GM21737 (cell line): ENCODE data around the gene ISOC1.
A peak's percentile ranks its signal among the peaks of the same experiment; 100 is the strongest.

Experiments used
- ATAC-seq: cut with Tn5 transposase; IDR thresholded peaks from one replicate; pipeline ENCODE4 v1.9.1; 2021; ENCODE audit warnings: mild to moderate bottlenecking, moderate library complexity; ENCODE audit not compliant: unreplicated experiment

Gene ISOC1

DNA sequence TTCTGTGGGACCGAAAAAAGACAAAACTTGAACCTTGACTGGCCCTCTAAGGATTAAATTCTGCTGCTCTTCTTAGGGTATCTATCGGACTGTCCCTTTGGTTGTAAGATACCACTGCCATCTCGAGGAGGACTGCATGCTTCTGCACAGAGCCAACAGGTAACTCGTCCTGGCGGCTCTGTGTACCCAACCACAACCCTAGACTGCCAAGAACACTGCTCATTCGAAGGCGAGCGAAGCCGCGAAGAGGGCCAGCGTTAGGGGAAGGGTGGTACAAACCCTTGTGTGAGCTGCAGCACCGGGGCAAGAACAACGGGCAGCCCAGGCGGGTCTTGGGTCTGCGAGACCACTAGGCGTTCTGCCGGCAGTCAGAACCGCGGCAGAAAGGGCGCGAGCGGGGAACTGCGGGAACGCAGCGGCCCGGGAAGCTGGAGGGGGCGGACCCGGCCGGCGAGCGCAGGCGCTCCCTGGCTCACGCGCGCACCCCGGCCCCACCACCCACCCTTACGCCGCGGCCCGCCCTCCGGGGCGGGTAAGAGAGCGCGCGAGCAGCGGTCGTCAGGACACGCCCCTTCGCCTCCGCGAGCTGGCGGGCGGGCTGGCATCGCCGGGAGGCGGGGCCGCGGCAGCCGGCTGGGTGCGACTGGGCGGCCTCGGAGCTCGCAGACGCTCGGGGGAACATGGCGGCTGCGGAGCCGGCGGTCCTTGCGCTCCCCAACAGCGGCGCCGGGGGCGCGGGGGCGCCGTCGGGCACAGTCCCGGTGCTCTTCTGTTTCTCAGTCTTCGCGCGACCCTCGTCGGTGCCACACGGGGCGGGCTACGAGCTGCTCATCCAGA, at the start of gene ISOC1:
ISOC1 (plus strand) TSS at position 663 of the 837 bp plus-strand sequence; CDS start at position 681, 18 bp downstream.
- ATAC-seq = peak; percentile 92

DNA sequence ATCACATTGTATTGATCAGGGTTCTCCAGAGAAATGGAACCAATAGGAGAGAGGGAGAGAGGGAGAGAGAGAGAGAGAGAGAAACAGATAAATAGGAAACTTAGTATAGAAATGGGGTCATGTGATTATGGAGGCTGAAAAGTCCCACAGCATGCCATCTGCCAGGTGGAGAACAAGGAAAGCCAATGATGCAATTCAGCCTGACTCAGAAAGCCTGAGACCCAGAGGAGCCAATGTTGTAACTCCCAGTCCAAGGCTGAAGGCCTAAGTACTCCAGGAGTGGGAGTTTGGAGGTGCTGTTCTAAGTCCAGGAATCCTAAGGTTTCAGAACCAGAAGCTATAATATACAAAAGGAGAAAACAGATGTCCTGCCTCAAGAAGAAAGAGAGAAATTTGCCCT, 48.4 kb upstream of the ISOC1 start:
- ATAC-seq = no peak

DNA sequence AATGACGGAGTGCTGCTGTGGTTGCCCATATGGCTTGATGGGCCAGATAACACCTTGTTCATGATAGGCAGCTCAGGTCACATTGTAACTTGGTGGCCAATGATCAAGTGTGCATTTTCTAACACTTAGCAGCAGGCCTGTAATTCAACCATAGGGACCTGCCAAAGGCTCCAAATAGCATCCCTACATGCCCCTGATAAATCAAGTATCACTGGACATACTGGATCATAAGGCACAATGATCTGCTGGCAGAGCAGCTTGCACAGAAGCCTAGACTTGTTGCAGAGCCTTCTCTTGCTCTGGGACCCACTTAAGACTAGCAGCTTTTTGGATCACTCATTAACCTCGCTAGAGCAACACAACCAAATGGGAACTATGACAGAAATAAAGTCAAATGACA, 46.0 kb upstream of the ISOC1 start:
- no peak for ATAC-seq

DNA sequence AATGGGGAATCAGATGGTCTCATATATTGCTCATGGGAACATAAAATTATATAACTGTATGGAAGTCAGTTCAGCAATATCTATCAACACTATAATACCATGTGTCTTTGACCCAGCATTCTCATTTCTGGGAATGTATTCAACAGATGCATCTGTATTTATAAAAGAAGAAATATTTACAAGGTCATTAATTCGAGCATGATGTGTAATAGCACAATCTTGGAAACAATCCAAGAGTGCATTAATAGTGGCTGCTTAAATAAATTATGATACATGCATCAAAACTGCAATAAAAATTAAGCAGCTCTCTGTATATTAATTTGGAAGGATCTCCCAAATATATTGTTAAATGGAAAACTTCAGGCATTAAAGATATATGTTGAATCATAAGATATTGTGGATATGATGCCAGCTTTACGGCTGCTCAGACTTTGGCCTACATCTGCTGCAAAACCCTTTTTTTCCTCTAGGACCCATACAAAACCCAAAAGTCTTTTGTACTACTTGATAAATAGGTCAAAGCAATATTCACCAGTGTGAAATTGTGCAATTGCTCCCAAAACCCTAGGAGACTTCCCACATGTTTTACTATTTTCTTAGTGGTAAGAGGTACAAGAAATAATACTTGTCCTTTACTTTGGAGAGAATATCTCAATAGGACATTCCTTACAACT, 45.3 kb upstream of the ISOC1 start:
- ATAC-seq = no peak

DNA sequence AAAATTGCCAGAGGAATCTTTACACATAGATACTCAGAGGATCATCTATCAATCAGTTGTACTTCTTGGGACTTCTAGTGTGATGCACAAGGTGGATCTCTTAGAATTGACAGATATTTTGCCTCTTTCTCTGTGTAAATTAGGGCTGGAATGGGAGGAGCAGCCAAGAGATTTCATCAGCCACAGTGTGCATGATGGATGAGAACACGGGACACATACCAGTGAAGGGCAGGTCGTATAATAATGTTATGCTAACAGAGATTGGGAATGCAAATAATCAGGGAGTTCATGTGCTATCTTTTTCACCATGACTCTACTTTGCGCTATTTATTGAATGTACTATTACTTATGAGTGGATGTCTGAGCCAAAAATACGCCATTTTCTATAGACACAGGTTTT, 43.3 kb upstream of the ISOC1 start:
- ATAC-seq = no peak

GRCh38 chr5:129053438-129053837, 41.1 kb upstream of the ISOC1 start:
- no peak for ATAC-seq

DNA sequence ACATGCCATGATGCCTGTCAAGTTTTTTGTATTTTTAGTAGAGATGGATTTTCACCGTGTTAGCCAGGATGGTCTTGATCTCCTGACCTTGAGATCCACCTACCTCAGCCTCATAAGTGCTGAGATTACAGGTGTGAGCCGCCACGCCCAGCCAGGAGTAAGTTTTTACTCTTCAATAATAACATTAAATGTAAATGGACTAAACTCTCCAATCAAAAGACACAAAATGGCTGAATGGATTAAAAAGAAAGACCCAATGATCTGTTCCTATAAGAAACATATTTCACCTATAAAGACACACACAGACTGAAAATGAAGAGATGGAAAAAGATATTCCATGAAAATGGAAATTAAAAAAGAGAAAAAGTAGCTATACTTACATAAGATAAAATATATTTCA, 37.2 kb upstream of the ISOC1 start:
- no peak for ATAC-seq

- ATAC-seq = no peak
Observed at GRCh38 chr5:129061849-129062248, 32.7 kb upstream of the ISOC1 start.

DNA sequence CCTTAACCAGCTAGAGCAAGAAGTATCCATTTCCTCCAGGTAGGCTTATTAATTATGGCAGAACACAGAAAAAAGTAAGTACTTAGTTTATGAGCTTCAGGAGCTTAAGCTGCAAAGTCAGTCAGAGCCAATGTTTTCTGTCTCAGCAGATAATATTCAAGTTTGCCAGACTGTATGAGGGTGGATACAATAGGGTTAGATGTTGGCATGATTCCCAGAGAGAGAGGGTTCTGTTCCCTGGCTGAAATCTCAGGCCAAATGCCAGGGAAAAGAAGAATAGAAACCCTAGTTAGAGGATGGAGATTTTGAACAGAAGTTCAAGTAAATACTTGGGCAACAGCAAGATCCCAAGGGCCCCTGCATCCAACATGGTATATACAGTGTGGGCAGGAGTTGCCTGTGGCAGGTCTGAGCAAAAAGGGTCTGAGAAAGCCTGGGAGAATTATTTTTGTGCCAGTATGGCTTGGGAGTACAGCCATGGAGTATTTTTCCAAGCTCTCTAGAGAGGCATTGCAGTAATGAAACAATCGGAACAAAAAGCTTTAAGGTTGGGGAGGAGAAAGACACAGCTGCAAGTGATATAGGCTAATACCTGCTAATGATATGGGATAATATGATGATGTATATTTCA, 31.0 kb upstream of the ISOC1 start:
- no peak for ATAC-seq

DNA sequence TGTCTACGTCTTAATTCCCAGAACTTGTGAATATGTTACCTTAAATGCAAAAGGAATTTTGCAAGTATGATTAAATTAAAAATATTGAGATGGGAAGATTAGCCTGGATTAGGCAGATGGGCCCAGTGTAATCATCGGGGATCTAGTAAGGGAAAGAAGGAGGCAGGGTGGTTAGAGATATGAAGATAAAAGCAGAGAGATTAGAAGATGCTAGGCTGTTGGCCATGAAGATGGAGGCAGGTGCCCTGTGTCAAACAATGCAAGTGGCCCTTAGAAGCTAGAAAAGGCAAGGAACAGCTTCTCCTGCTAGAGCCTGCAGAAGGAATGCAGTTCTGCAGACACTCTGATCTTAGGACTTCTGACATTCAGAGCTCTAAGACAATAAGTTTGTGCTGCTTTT, 28.8 kb upstream of the ISOC1 start:
- ATAC-seq = no peak

GRCh38 chr5:129067745-129068144, 26.8 kb upstream of the ISOC1 start:
- ATAC-seq = no peak

DNA sequence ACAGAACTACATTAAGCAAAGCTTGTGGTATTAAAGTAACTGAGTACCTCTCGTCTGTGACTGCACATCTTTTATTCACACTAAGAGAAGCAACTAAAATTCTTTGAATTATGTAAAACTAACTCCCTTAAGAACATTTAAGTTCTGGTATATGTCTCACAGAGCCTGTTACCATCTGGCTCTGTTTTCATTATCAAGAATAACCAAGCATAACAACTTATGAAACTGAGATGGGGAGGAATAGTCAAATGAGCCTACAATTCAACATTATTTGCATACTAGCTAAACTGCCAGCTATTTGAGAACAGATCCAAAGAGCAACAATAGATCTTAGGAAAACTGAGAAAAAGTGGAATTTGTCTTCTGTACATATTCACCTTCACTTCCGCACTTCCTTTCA, 25.3 kb upstream of the ISOC1 start:
- no peak for ATAC-seq

DNA sequence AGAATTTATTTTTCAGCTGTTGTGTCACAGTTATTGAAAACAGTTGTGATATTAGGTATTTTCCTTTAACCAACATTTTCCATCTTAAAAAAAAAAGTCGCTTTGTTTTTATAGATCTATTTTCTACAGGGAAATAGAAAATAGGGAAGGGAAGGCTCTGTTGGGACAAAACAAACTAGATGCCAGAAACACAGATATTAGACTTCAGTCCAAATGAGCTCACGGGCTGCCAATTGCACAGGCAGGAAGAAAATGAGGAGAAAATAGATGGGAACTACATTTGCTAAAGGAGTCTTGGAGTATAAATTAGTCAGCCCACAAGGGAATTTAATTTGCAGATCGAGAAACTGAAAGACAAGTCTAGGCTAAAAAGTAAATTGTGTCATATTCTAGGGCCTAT, 21.4 kb upstream of the ISOC1 start:
- ATAC-seq = no peak

GRCh38 chr5:129074903-129075302, 19.6 kb upstream of the ISOC1 start:
- no peak for ATAC-seq

DNA sequence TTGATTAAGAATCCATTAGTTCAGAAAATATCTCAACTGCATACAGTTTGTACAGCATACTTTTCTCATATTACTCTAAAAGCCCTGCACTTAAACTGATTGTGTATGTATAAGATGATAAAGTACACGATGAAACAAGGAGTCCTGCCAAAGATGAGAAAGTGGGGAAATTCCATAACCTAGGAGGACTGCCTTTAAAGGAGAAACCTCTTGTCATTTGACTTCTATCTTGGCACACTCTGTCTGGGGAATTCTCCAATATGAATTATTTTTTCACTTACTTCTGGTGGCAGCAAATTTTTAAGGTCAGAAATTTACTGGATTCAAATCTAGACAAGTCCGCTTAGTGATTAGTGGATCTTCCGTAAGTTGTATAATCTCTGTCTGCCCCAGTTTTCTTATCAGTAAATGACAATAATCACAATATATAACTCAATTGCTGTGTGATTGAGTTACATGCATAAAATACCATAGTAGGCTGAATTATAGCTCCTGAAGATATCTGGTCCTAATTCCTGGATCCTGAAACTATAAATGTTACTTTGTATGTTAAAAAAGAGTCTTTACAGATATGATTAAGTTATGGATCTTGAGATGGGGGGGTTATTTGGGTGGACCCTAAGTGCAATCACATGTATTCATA, 17.0 kb upstream of the ISOC1 start:
- ATAC-seq = no peak

GRCh38 chr5:129078247-129078646, 16.3 kb upstream of the ISOC1 start:
- no peak for ATAC-seq

- no peak for ATAC-seq
Observed at GRCh38 chr5:129078660-129079059, 15.9 kb upstream of the ISOC1 start.

DNA sequence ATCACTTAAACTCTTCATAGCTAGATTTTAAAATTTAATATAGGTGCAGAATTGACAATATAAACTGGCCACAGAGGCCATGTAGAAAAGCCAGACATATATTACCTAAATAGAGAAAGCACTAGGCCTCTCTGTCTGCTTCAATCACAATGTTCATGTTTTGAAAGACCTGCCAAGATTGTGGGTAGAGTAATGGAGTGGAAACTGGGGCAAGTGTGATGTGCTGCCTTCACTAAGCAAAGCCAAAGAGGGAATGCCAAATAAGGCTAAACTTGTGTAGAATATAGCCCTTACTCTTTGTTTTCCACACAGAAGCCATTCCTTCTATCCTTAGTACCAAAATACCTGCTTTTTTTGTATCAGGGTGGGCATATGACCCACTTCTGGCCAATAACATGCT, 15.1 kb upstream of the ISOC1 start:
- ATAC-seq = no peak

GRCh38 chr5:129080766-129081165, 13.8 kb upstream of the ISOC1 start:
- no peak for ATAC-seq

- ATAC-seq = no peak
Observed at GRCh38 chr5:129082225-129083136, 12.1 kb upstream of the ISOC1 start.
